Brain microvascular endothelial cell (primary cell): ENCODE results near the gene SBSN.

Source experiments
- DNase-seq: peaks from one replicate; pipeline ENCODE4 v3.0.0-alpha.2; 2020
- H3K27ac ChIP-seq: fragments of 250-450 bp; sonication (Bioruptor Pico); 2 replicates; pipeline ENCODE4 v1.5.1; 2020; ENCODE audit warnings: mild to moderate bottlenecking, moderate library complexity
- H3K27me3 ChIP-seq: fragments of 250-450 bp; sonication (Bioruptor Pico); replicated peaks from 2 replicates; pipeline ENCODE4 v1.5.1; 2020; ENCODE audit warnings: mild to moderate bottlenecking
- H3K36me3 ChIP-seq: fragments of 250-450 bp; sonication (Bioruptor Pico); replicated peaks from 2 replicates; pipeline ENCODE4 v1.5.1; 2020; ENCODE audit warnings: mild to moderate bottlenecking
- H3K4me3 ChIP-seq: 2 replicates; pipeline ENCODE4 v1.5.1; 2011; ENCODE audit warnings: low read depth, mild to moderate bottlenecking, control low read depth, low read length, moderate library complexity
- CTCF ChIP-seq: IDR thresholded peaks from 2 replicates; pipeline ENCODE4 v1.5.1; 2011; ENCODE audit warnings: low read depth, mild to moderate bottlenecking, moderate library complexity, low read length, control low read depth, inconsistent platforms; ENCODE audit errors: missing control alignments
- in situ Hi-C: cut with HindIII; loops from 2 replicates; pipeline ENCODE4 v1.10.0; 2017; ENCODE audit warnings: low sequenced_read_pairs, low pct_ligation_motif_present

Gene SBSN

GRCh38 chr19:35539850-35540249, 11.7 kb upstream of the SBSN start:
- TF ChIP-seq CTCF: no peak
- no peaks in the 10 kb centered on the region for H3K36me3 ChIP-seq

GRCh38 chr19:35539314-35539713, 11.2 kb upstream of the SBSN start:
- Histone ChIP-seq H3K4me3 (no peak overlapping the region), H3K27ac (no peak overlapping the region), H3K27me3 (peaks cover 1% of the 10 kb centered on the region), H3K36me3 (no peaks in the 10 kb centered on the region)
- in situ Hi-C loops: no loop called here
- DNase-seq: no peak
- TF ChIP-seq CTCF: no peak

More at GRCh38 chr19:35539850-35540249, 11.7 kb upstream of the SBSN start:
- DNase-seq: no peak
- Histone ChIP-seq H3K27ac (no peak overlapping the region), H3K27me3 (no peaks in the 10 kb centered on the region), H3K4me3 (no peak overlapping the region)
- in situ Hi-C loops: no loop called here

GRCh38 chr19:35534803-35535480, 6.8 kb upstream of the SBSN start:
- in situ Hi-C loops: no loop called here
- Histone ChIP-seq H3K36me3 (no peaks in the 10 kb centered on the region), H3K27ac (no peak overlapping the region), H3K4me3 (no peak overlapping the region), H3K27me3 (peaks cover 12% of the 10 kb centered on the region)
- TF ChIP-seq CTCF: no peak
- no peak for DNase-seq

- no peak overlapping the region for H3K4me3 ChIP-seq
- H3K27me3 ChIP-seq: peaks cover 12% of the 10 kb centered on the region
- no peak overlapping the region for H3K27ac ChIP-seq
- no peaks in the 10 kb centered on the region for H3K36me3 ChIP-seq
- DNase-seq: no peak
- in situ Hi-C loops: no loop called here
- no peak for TF ChIP-seq CTCF
These were observed 5.8 kb upstream of the SBSN start for GRCh38 chr19:35533822-35534392.

DNA sequence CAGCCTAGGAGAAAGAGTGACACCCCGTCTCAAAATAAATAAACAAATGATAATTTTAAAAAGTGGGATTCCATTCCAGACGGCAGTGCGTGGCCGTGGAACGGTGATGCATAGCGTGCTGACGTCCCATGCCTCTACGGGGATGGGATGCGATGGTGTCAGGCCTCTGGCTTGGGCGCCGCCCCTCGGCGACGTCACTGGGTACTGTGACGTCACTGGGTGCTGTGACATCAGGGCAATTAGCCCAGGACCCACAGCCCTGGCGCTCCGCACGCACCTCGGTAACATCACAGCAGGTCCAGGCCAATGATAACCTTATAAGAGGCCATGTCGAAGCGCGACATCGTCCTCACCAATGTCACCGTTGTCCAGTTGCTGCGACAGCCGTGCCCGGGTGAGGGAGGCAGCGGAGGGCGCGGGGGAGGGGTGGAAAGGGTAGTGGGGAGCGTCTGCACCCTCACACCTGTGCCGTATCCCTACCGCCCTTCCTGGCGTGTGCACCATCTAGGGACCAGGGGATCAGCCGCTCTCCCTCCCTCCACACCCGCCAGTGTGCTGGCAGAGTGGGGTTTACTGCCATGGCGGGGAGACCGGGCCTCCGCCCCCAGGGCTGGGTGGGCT, 5.2 kb upstream of the SBSN start, which contains the start of gene GAPDHS:
Gene GAPDHS (plus strand): TSS at position 256 of the 621 bp plus-strand sequence. CDS start 72 bp downstream, at position 328.
- no peak for DNase-seq
- in situ Hi-C loops: no loop called here

More for the DNA sequence above, 5.2 kb upstream of the SBSN start, which contains the start of gene GAPDHS:
- Histone ChIP-seq H3K27ac (no peak within 1 kb of the TSS), H3K4me3 (no peak within 1 kb of the TSS), H3K36me3 (no peaks in the 10 kb centered on the region), H3K27me3 (peaks cover 12% of the 10 kb centered on the region)
- TF ChIP-seq CTCF: no peak
